Liver (tissue), 9 donors: ENCODE data around the gene NLK. TPM values are rescaled to one million over a fixed set of nuclear protein-coding genes. Genes with fewer than 3 reads are reported as not detected.

Experiments used
- DNase-seq: peaks from one replicate; pipeline ENCODE4 v3.0.0-alpha.2; 2017; ENCODE audit warnings: low spot score
- H3K27ac ChIP-seq, 2 donors: one replicate each; pipeline ENCODE4 v1.7.0; 2013; ENCODE audit warnings: inconsistent platforms in 2 of 2, low read length in 2 of 2, control low read depth in 1 of 2, low read depth in 1 of 2, mild to moderate bottlenecking in 1 of 2
- H3K27me3 ChIP-seq, 4 donors: one replicate each; pipeline versions ENCODE4 v1.6.1 to v1.7.0; 2013; ENCODE audit warnings: low read length in 3 of 4, inconsistent platforms in 1 of 4, mild to moderate bottlenecking in 1 of 4, moderate library complexity in 1 of 4; ENCODE audit not compliant: control insufficient read depth in 4 of 4, insufficient read depth in 4 of 4
- H3K36me3 ChIP-seq, 4 donors: one replicate each; pipeline versions ENCODE4 v1.6.1 to v1.7.0; 2013; ENCODE audit warnings: low read length in 3 of 4, mild to moderate bottlenecking in 3 of 4, low read depth in 1 of 4, moderate library complexity in 1 of 4; ENCODE audit not compliant: control insufficient read depth in 4 of 4, insufficient read depth in 3 of 4
- H3K4me1 ChIP-seq, 4 donors: one replicate each; pipeline versions ENCODE4 v1.6.1 to v1.7.0; 2013; ENCODE audit warnings: low read length in 3 of 4, mild to moderate bottlenecking in 3 of 4, moderate library complexity in 1 of 4; ENCODE audit not compliant: control insufficient read depth in 4 of 4, insufficient read depth in 4 of 4
- H3K4me3 ChIP-seq, 3 donors: one replicate each; pipeline versions ENCODE4 v1.6.1 to v1.7.0; 2013; ENCODE audit warnings: low read length in 3 of 3, control low read depth in 1 of 3, low read depth in 1 of 3, mild to moderate bottlenecking in 1 of 3
- H3K9ac ChIP-seq, 2 donors: one replicate each; pipeline ENCODE4 v1.7.0; 2013; ENCODE audit warnings: low read length in 2 of 2, mild to moderate bottlenecking in 2 of 2, moderate library complexity in 2 of 2, control low read depth in 1 of 2, low read depth in 1 of 2
- H3K9me3 ChIP-seq, 4 donors: one replicate each; pipeline versions ENCODE4 v1.6.1 to v1.7.0; 2013; ENCODE audit warnings: low read length in 3 of 4; ENCODE audit not compliant: control insufficient read depth in 4 of 4
- EGR1 ChIP-seq, 2 donors: IDR thresholded peaks; 2 replicates each; pipeline ENCODE4 v1.6.1; 2016 to 2018; ENCODE audit warnings: antibody characterized with exemption in 2 of 2, low read depth in 2 of 2
- FOXA1 ChIP-seq: IDR thresholded peaks from 2 replicates; pipeline ENCODE4 v1.6.1; 2016; ENCODE audit warnings: antibody characterized with exemption
- FOXA2 ChIP-seq: IDR thresholded peaks from 2 replicates; pipeline ENCODE4 v1.6.1; 2016; ENCODE audit warnings: antibody characterized with exemption
- GABPA ChIP-seq, 2 donors: IDR thresholded peaks in 1 of 2; conservative IDR thresholded peaks in 1 of 2; 2 replicates each; pipeline ENCODE4 v1.6.1; 2016; ENCODE audit warnings: antibody characterized with exemption in 2 of 2, mild to moderate bottlenecking in 1 of 2, moderate library complexity in 1 of 2
- HNF4G ChIP-seq: IDR thresholded peaks from 2 replicates; pipeline ENCODE4 v1.6.1; 2016; ENCODE audit warnings: antibody characterized with exemption
- SP1 ChIP-seq: IDR thresholded peaks from 2 replicates; pipeline ENCODE4 v1.6.1; 2018; ENCODE audit warnings: antibody characterized with exemption, mild to moderate bottlenecking
- TAF1 ChIP-seq: conservative IDR thresholded peaks from 2 replicates; pipeline ENCODE4 v1.6.1; 2016; ENCODE audit warnings: antibody characterized with exemption, mild to moderate bottlenecking
- YY1 ChIP-seq: IDR thresholded peaks from 2 replicates; pipeline ENCODE4 v1.6.1; 2016; ENCODE audit warnings: antibody characterized with exemption, mild to moderate bottlenecking
- WGBS: extraction: QIAGEN DNeasy Blood & Tissue Kit; methylation state at CpG from one replicate; pipeline ENCODE4 v1.1.7; 2013; 5-methylcytosine and 5-hydroxymethylcytosine counted together
- polyA plus RNA-seq, 2 donors: library from polyadenylated mRNA; stranded (reverse) in 1 of 2; unstranded in 1 of 2; fragments of 200-250 nt in 1 of 2; fragments of >200 nt in 1 of 2; fragmentation: Nextera tagmentation in 1 of 2; extraction: Ambion mirVana in 1 of 2; gene quantifications; one replicate each; pipeline versions ENCODE4 v1.2.1 to v1.2.3, GENCODE V29; 2013 to 2015
- total RNA-seq, 2 donors: library from RNA; depleted of rRNA; stranded (reverse); fragments of >200 nt; gene quantifications; one replicate each; pipeline ENCODE4 v1.2.3, GENCODE V29; 2014
- TF ChIP-seq, protein P1 (sequence below): IDR thresholded peaks from 2 replicates; pipeline ENCODE4 v1.6.1; 2016; ENCODE audit warnings: antibody characterized with exemption
- TF ChIP-seq, protein P2 (sequence below): IDR thresholded peaks from 2 replicates; pipeline ENCODE4 v1.6.1; 2016; ENCODE audit warnings: antibody characterized with exemption, mild to moderate bottlenecking
- TF ChIP-seq, protein P3 (sequence below): IDR thresholded peaks from 2 replicates; pipeline ENCODE4 v1.6.1; 2016; ENCODE audit warnings: antibody characterized with exemption
- TF ChIP-seq, protein P4 (sequence below): IDR thresholded peaks from 2 replicates; pipeline ENCODE4 v1.6.1; 2016; ENCODE audit warnings: antibody characterized with exemption
- donor health status: healthy.
- donor health status: healthy.
- donor health status: healthy.
- donor health status: healthy.
- donor health status: healthy.

Gene NLK
- total and polyA plus RNA-seq, 4 donors = 4.4 to 17.4 (median 9.2) TPM

DNA sequence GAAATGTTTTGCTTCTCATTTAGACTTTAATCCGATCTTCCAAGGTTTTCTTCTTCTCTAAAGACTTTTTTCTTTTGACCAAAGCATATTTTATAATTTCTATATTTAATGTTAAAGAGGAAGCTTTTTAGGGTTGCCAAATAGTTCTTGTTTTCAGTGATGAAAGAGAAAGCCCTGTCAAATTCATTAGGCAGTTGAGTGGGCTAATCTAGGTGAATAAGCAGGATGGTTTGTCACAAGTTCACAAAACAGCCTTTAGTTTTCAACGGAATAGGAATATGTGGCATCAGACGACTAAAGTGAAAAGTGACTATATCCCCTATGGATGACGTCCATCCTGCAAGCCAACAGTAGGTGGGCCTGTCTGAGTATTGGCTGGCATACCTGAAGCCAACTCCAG, 118.8 kb downstream of the NLK start:
- H3K27me3 ChIP-seq = no peaks in the 10 kb centered on the region
- H3K27ac ChIP-seq = no peak overlapping the region
- no peak for TF ChIP-seq HNF4G
- TF ChIP-seq FOXA2 = no peak
- no peak for TF ChIP-seq FOXA1
- no peak for TF ChIP-seq SP1
- TF ChIP-seq, protein P1, sequence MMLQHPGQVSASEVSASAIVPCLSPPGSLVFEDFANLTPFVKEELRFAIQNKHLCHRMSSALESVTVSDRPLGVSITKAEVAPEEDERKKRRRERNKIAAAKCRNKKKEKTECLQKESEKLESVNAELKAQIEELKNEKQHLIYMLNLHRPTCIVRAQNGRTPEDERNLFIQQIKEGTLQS = no peak
- TF ChIP-seq TAF1 = no peak
- TF ChIP-seq, protein P2, sequence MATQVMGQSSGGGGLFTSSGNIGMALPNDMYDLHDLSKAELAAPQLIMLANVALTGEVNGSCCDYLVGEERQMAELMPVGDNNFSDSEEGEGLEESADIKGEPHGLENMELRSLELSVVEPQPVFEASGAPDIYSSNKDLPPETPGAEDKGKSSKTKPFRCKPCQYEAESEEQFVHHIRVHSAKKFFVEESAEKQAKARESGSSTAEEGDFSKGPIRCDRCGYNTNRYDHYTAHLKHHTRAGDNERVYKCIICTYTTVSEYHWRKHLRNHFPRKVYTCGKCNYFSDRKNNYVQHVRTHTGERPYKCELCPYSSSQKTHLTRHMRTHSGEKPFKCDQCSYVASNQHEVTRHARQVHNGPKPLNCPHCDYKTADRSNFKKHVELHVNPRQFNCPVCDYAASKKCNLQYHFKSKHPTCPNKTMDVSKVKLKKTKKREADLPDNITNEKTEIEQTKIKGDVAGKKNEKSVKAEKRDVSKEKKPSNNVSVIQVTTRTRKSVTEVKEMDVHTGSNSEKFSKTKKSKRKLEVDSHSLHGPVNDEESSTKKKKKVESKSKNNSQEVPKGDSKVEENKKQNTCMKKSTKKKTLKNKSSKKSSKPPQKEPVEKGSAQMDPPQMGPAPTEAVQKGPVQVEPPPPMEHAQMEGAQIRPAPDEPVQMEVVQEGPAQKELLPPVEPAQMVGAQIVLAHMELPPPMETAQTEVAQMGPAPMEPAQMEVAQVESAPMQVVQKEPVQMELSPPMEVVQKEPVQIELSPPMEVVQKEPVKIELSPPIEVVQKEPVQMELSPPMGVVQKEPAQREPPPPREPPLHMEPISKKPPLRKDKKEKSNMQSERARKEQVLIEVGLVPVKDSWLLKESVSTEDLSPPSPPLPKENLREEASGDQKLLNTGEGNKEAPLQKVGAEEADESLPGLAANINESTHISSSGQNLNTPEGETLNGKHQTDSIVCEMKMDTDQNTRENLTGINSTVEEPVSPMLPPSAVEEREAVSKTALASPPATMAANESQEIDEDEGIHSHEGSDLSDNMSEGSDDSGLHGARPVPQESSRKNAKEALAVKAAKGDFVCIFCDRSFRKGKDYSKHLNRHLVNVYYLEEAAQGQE = no peak
- TF ChIP-seq, protein P3, sequence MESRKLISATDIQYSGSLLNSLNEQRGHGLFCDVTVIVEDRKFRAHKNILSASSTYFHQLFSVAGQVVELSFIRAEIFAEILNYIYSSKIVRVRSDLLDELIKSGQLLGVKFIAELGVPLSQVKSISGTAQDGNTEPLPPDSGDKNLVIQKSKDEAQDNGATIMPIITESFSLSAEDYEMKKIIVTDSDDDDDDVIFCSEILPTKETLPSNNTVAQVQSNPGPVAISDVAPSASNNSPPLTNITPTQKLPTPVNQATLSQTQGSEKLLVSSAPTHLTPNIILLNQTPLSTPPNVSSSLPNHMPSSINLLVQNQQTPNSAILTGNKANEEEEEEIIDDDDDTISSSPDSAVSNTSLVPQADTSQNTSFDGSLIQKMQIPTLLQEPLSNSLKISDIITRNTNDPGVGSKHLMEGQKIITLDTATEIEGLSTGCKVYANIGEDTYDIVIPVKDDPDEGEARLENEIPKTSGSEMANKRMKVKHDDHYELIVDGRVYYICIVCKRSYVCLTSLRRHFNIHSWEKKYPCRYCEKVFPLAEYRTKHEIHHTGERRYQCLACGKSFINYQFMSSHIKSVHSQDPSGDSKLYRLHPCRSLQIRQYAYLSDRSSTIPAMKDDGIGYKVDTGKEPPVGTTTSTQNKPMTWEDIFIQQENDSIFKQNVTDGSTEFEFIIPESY = no peak
- H3K9ac ChIP-seq = no peak overlapping the region
- H3K4me3 ChIP-seq = no peak overlapping the region
- H3K36me3 ChIP-seq = no peaks in the 10 kb centered on the region
- no peaks in the 10 kb centered on the region for H3K4me1 ChIP-seq
- 92% methylated on average over 4 of the region's 4 CpGs for WGBS
- no peaks in the 10 kb centered on the region for H3K9me3 ChIP-seq
- DNase-seq = no peak

DNA sequence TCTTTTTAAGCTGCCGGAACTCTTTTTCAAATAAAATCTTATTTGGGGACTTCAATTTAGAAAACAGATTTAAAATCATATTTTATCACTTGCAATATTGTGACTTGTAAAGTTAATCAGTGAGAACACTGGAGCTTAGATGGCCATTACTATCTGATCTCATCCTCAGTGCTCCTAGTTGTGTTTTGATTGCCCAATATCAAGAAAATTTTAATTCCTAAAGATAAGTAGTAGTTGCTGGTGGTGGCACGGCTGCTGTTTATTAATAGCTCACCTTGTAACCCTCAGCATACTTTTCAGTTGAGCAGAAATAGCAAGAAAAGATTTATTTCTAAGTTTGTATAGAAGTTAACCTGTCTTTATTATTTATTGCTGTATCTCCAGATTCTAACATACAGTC, 124.0 kb downstream of the NLK start:
- H3K27ac ChIP-seq = no peak overlapping the region
- H3K9ac ChIP-seq = no peak overlapping the region
- DNase-seq = no peak
- no peak overlapping the region for H3K4me3 ChIP-seq
- no peaks in the 10 kb centered on the region for H3K9me3 ChIP-seq
- WGBS = 94% methylated on average over 2 of the region's 2 CpGs
- peaks cover 0 to 6% (median 3%) of the 10 kb centered on the region in 4 donors for H3K36me3 ChIP-seq
- no peaks in the 10 kb centered on the region for H3K4me1 ChIP-seq
- H3K27me3 ChIP-seq = no peaks in the 10 kb centered on the region
- TF ChIP-seq, protein P2 = no peak
- TF ChIP-seq, protein P4, sequence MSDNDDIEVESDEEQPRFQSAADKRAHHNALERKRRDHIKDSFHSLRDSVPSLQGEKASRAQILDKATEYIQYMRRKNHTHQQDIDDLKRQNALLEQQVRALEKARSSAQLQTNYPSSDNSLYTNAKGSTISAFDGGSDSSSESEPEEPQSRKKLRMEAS = no peak
- TF ChIP-seq GABPA (IDR thresholded peaks at IDR 0.05 in 1 of 2, conservative IDR thresholded peaks at IDR 0.05 in 1 of 2) = no peak
- no peak for TF ChIP-seq HNF4G
- no peak for TF ChIP-seq YY1
- TF ChIP-seq, protein P1 = no peak
- TF ChIP-seq EGR1 (IDR thresholded peaks at IDR 0.05; ENCODE audit: low read depth in 2 of 2) = no peak
